Neural progenitor cell (in vitro differentiated cells): ENCODE results near the gene RABGAP1. TPM values are rescaled to one million over a fixed set of nuclear protein-coding genes. Genes with fewer than 3 reads are reported as not detected.

Source experiments
- DNase-seq: peaks from one replicate; pipeline ENCODE4 v3.0.0-alpha.2; 2016; ENCODE audit warnings: low spot score
- H2AFZ ChIP-seq: fragments of 200-600 bp; sonication (generic); replicated peaks from 2 replicates; pipeline ENCODE4 v1.6.1; 2016; ENCODE audit warnings: antibody characterized with exemption
- H3F3A ChIP-seq: fragments of 200-600 bp; sonication (generic); 2 replicates; pipeline ENCODE4 v1.6.1; 2016; ENCODE audit warnings: antibody characterized with exemption, low read depth
- H3K27ac ChIP-seq: fragments of 200-600 bp; sonication (generic); 2 replicates; pipeline ENCODE4 v1.5.1; 2016; ENCODE audit warnings: mild to moderate bottlenecking
- H3K27me3 ChIP-seq: fragments of 200-600 bp; sonication (generic); 2 replicates; pipeline ENCODE4 v1.6.1; 2016; ENCODE audit warnings: mild to moderate bottlenecking, moderate library complexity
- H3K36me3 ChIP-seq: fragments of 200-600 bp; sonication (generic); 2 replicates; pipeline ENCODE4 v1.5.1; 2016
- H3K4me1 ChIP-seq: fragments of 200-600 bp; sonication (generic); 2 replicates; pipeline ENCODE4 v1.6.1; 2016; ENCODE audit warnings: mixed run types
- H3K4me2 ChIP-seq: fragments of 200-600 bp; sonication (generic); 2 replicates; pipeline ENCODE4 v1.6.1; 2016
- H3K4me3 ChIP-seq: fragments of 200-600 bp; sonication (generic); 2 replicates; pipeline ENCODE4 v1.5.1; 2016
- H3K79me2 ChIP-seq: fragments of 200-600 bp; sonication (generic); 2 replicates; pipeline ENCODE4 v1.6.1; 2016; ENCODE audit warnings: low read depth
- H3K9ac ChIP-seq: fragments of 200-600 bp; sonication (generic); 2 replicates; pipeline ENCODE4 v1.6.1; 2016
- H3K9me3 ChIP-seq: fragments of 200-600 bp; sonication (generic); 2 replicates; pipeline ENCODE4 v1.5.1; 2016; ENCODE audit warnings: low read depth
- H4K20me1 ChIP-seq: fragments of 200-600 bp; sonication (generic); 2 replicates; pipeline ENCODE4 v1.6.1; 2016; ENCODE audit warnings: low read depth
- H3K27ac Mint-ChIP-seq: 3 replicates; pipeline ENCODE4 v1.8.0; 2021; ENCODE audit warnings: mixed read lengths
- H3K27me3 Mint-ChIP-seq: 2 replicates; pipeline ENCODE4 v1.8.0; 2022; ENCODE audit warnings: low read depth, mild to moderate bottlenecking, inconsistent platforms, moderate library complexity, mixed read lengths; ENCODE audit not compliant: insufficient read depth
- H3K36me3 Mint-ChIP-seq: 3 replicates; pipeline ENCODE4 v1.8.0; 2021; ENCODE audit warnings: mixed read lengths
- H3K4me1 Mint-ChIP-seq: 3 replicates; pipeline ENCODE4 v1.8.0; 2021; ENCODE audit warnings: mixed read lengths
- H3K4me3 Mint-ChIP-seq: 3 replicates; pipeline ENCODE4 v1.8.0; 2021; ENCODE audit warnings: mild to moderate bottlenecking, moderate library complexity, mixed read lengths
- H3K9me3 Mint-ChIP-seq: 3 replicates; pipeline ENCODE4 v1.8.0; 2020; ENCODE audit warnings: mixed read lengths
- CTCF ChIP-seq: fragments of 200-600 bp; sonication (generic); IDR thresholded peaks from 2 replicates; pipeline ENCODE4 v1.5.1; 2017; ENCODE audit warnings: antibody characterized with exemption, mild to moderate bottlenecking
- EZH2 ChIP-seq: fragments of 200-600 bp; sonication (generic); IDR thresholded peaks from 2 replicates; pipeline ENCODE4 v1.6.1; 2017; ENCODE audit warnings: antibody characterized with exemption, mild to moderate bottlenecking, moderate library complexity
- EZH2phosphoT487 ChIP-seq: fragments of 200-600 bp; sonication (generic); IDR thresholded peaks from 2 replicates; pipeline ENCODE4 v1.6.1; 2017; ENCODE audit warnings: antibody characterized with exemption
- total RNA-seq: library from RNA; depleted of rRNA; stranded (reverse); fragments of >200 nt; gene quantifications from 2 replicates; pipeline ENCODE4 v1.2.3, GENCODE V29; 2015; ENCODE audit warnings: low replicate concordance

The RABGAP1 gene
- total RNA-seq, 1 donor from 2014 or later = 55.2 TPM

GRCh38 chr9:123132696-123133095, 191.9 kb downstream of the RABGAP1 start:
- no peak overlapping the region for H3K4me2 ChIP-seq
- H3K36me3 Mint-ChIP-seq = peaks cover 10% of the 10 kb centered on the region
- no peak overlapping the region for H3K4me3 ChIP-seq

GRCh38 chr9:123135430-123135829, 194.6 kb downstream of the RABGAP1 start:
- no peaks in the 10 kb centered on the region for H3K27me3 ChIP-seq
- peaks cover 4% of the 10 kb centered on the region for H3K36me3 ChIP-seq
- H3K4me2 ChIP-seq = no peak overlapping the region
- no peak overlapping the region for H2AFZ ChIP-seq
- Mint-ChIP-seq H3K4me3 (no peak overlapping the region), H3K27me3 (no peaks in the 10 kb centered on the region), H3K36me3 (peaks cover 4% of the 10 kb centered on the region), H3K4me1 (no peaks in the 10 kb centered on the region), H3K27ac (no peak overlapping the region), H3K9me3 (no peaks in the 10 kb centered on the region)
- no peak overlapping the region for H3K9ac ChIP-seq
- H3K4me1 ChIP-seq = no peaks in the 10 kb centered on the region
- no peaks in the 10 kb centered on the region for H3F3A ChIP-seq
- H3K9me3 ChIP-seq = no peaks in the 10 kb centered on the region
- TF ChIP-seq CTCF (no peak), EZH2phosphoT487 (no peak), EZH2 (no peak)
- H3K27ac ChIP-seq = no peak overlapping the region
- no peaks in the 10 kb centered on the region for H3K79me2 ChIP-seq
- DNase-seq = no peak
- H3K4me3 ChIP-seq = no peak overlapping the region
- no peaks in the 10 kb centered on the region for H4K20me1 ChIP-seq

More at GRCh38 chr9:123132696-123133095, 191.9 kb downstream of the RABGAP1 start:
- peaks cover 4% of the 10 kb centered on the region for H3K36me3 ChIP-seq
- TF ChIP-seq EZH2phosphoT487 (no peak), CTCF (no peak), EZH2 (no peak)
- no peaks in the 10 kb centered on the region for H3K9me3 Mint-ChIP-seq
- no peak overlapping the region for H2AFZ ChIP-seq
- DNase-seq = no peak
- H3K27ac Mint-ChIP-seq = no peak overlapping the region
- no peak overlapping the region for H3K9ac ChIP-seq
- no peaks in the 10 kb centered on the region for H3K4me1 ChIP-seq
- H4K20me1 ChIP-seq = no peaks in the 10 kb centered on the region
- no peaks in the 10 kb centered on the region for H3K79me2 ChIP-seq
- no peak overlapping the region for H3K4me3 Mint-ChIP-seq
- H3K27me3 ChIP-seq = no peaks in the 10 kb centered on the region
- H3K27ac ChIP-seq = no peak overlapping the region
- H3K9me3 ChIP-seq = no peaks in the 10 kb centered on the region
- no peaks in the 10 kb centered on the region for H3K4me1 Mint-ChIP-seq
- no peaks in the 10 kb centered on the region for H3F3A ChIP-seq
- no peaks in the 10 kb centered on the region for H3K27me3 Mint-ChIP-seq

GRCh38 chr9:123138163-123138562, 197.3 kb downstream of the RABGAP1 start:
- Histone ChIP-seq H3K4me1 (no peaks in the 10 kb centered on the region), H3K36me3 (no peaks in the 10 kb centered on the region), H3K9me3 (no peaks in the 10 kb centered on the region), H4K20me1 (no peaks in the 10 kb centered on the region), H3K27ac (no peak overlapping the region), H3K4me3 (no peak overlapping the region), H3F3A (peaks cover 4% of the 10 kb centered on the region), H3K79me2 (no peaks in the 10 kb centered on the region), H3K27me3 (no peaks in the 10 kb centered on the region), H3K4me2 (no peak overlapping the region), H2AFZ (no peak overlapping the region), H3K9ac (no peak overlapping the region)
- H3K9me3 Mint-ChIP-seq = no peaks in the 10 kb centered on the region
- no peak overlapping the region for H3K27ac Mint-ChIP-seq
- H3K4me3 Mint-ChIP-seq = no peak overlapping the region
- peaks cover 4% of the 10 kb centered on the region for H3K36me3 Mint-ChIP-seq
- peaks cover 2% of the 10 kb centered on the region for H3K4me1 Mint-ChIP-seq
- no peak for TF ChIP-seq EZH2
- no peak for TF ChIP-seq CTCF
- no peak for TF ChIP-seq EZH2phosphoT487
- H3K27me3 Mint-ChIP-seq = no peaks in the 10 kb centered on the region
- no peak for DNase-seq
